Testis (tissue), 2 donors: ENCODE results near the gene VDAC1.

Experiments
- CTCF ChIP-seq, 3 experiments: fragments of 450-650 bp in 2 of 3; fragments of 200-600 bp in 1 of 3; sonication (generic) in 1 of 3; IDR thresholded peaks; one replicate each; pipeline ENCODE4 v1.5.1; 2016 to 2019; ENCODE audit warnings: antibody characterized with exemption in 3 of 3, mild to moderate bottlenecking in 2 of 3, moderate library complexity in 1 of 3
- POLR2A ChIP-seq: fragments of 450-650 bp; IDR thresholded peaks from one replicate; pipeline ENCODE4 v1.6.1; 2017; ENCODE audit warnings: antibody characterized with exemption, mild to moderate bottlenecking, moderate library complexity

GRCh38 chr5:133952729-133953567, 51.8 kb downstream of the VDAC1 start:
- no peak for TF ChIP-seq CTCF (IDR thresholded peaks at IDR 0.05)
- no peak for TF ChIP-seq POLR2A
